HG03108 (cell line): ENCODE data around the gene TBC1D5.

ENCODE experiments used
- ATAC-seq: cut with Tn5 transposase; IDR thresholded peaks from one replicate; pipeline ENCODE4 v1.9.1; 2021; ENCODE audit warnings: moderate library complexity; ENCODE audit not compliant: unreplicated experiment

TBC1D5 gene

GRCh38 chr3:17605032-17605431, 137.4 kb downstream of the TBC1D5 start:
- ATAC-seq, result no peak

GRCh38 chr3:17602126-17602525, 140.3 kb downstream of the TBC1D5 start:
- no peak for ATAC-seq

GRCh38 chr3:17592956-17593355, 149.5 kb downstream of the TBC1D5 start:
- ATAC-seq, result no peak

- no peak for ATAC-seq
These were observed 152.0 kb downstream of the TBC1D5 start for GRCh38 chr3:17590465-17590864.

GRCh38 chr3:17589888-17590287, 152.5 kb downstream of the TBC1D5 start:
- ATAC-seq, result no peak

GRCh38 chr3:17588422-17588821, 154.0 kb downstream of the TBC1D5 start:
- ATAC-seq, result no peak

- ATAC-seq, result no peak
These were observed 156.8 kb downstream of the TBC1D5 start for GRCh38 chr3:17585394-17586325.

GRCh38 chr3:17584066-17584465, 158.4 kb downstream of the TBC1D5 start:
- no peak for ATAC-seq

GRCh38 chr3:17583530-17583929, 158.9 kb downstream of the TBC1D5 start:
- ATAC-seq, result no peak

- no peak for ATAC-seq
These were observed 160.9 kb downstream of the TBC1D5 start for GRCh38 chr3:17581421-17582080.

GRCh38 chr3:17580901-17581300, 161.5 kb downstream of the TBC1D5 start:
- ATAC-seq, result no peak

- peak; percentile 98 for ATAC-seq
These were observed 163.0 kb downstream of the TBC1D5 start for GRCh38 chr3:17579289-17580031.

- no peak for ATAC-seq
These were observed 164.5 kb downstream of the TBC1D5 start for GRCh38 chr3:17577796-17578520.

GRCh38 chr3:17573396-17573795, 169.0 kb downstream of the TBC1D5 start:
- peak; percentile 89 for ATAC-seq

- ATAC-seq, result no peak
These were observed 170.7 kb downstream of the TBC1D5 start for GRCh38 chr3:17571686-17572085.

- no peak for ATAC-seq
These were observed 179.6 kb downstream of the TBC1D5 start for GRCh38 chr3:17562845-17563244.

GRCh38 chr3:17558565-17558964, 183.9 kb downstream of the TBC1D5 start:
- no peak for ATAC-seq

- ATAC-seq, result no peak
These were observed 184.5 kb downstream of the TBC1D5 start for GRCh38 chr3:17557749-17558463.

- ATAC-seq, result no peak
These were observed 186.9 kb downstream of the TBC1D5 start for GRCh38 chr3:17555525-17555924.

GRCh38 chr3:17554078-17554477, 188.4 kb downstream of the TBC1D5 start:
- ATAC-seq, result no peak
